Spinal cord (tissue), 10 donors: ENCODE data around the gene C18orf63. TPM values are rescaled to one million over a fixed set of nuclear protein-coding genes. Genes with fewer than 3 reads are reported as not detected.

Source experiments
- DNase-seq, 6 donors: peaks; one replicate each; pipeline versions ENCODE4 v3.0.0 to v3.0.0-alpha.2; 2013 to 2015; ENCODE audit warnings: low spot score in 6 of 6, low read depth in 4 of 6
- H3K27ac ChIP-seq: one replicate; pipeline ENCODE4 v1.5.1; 2013; ENCODE audit warnings: low read depth, low read length, control low read depth
- H3K27me3 ChIP-seq: one replicate; pipeline ENCODE4 v1.6.1; 2013; ENCODE audit warnings: low read length; ENCODE audit not compliant: control insufficient read depth, insufficient read depth
- H3K36me3 ChIP-seq: one replicate; pipeline ENCODE4 v1.6.1; 2013; ENCODE audit warnings: low read length; ENCODE audit not compliant: control insufficient read depth, insufficient read depth
- H3K4me1 ChIP-seq: one replicate; pipeline ENCODE4 v1.6.1; 2013; ENCODE audit warnings: low read length; ENCODE audit not compliant: control insufficient read depth, insufficient read depth
- H3K4me3 ChIP-seq: one replicate; pipeline ENCODE4 v1.5.1; 2013; ENCODE audit warnings: low read depth, low read length, control low read depth
- H3K9me3 ChIP-seq: one replicate; pipeline ENCODE4 v1.6.1; 2013; ENCODE audit warnings: low read length; ENCODE audit not compliant: control insufficient read depth, insufficient read depth
- WGBS: methylation state at CpG from one replicate; pipeline ENCODE4 v1.1.5; 2013; ENCODE audit warnings: missing lambda C conversion rate; ENCODE audit not compliant: insufficient coverage; 5-methylcytosine and 5-hydroxymethylcytosine counted together
- polyA plus RNA-seq, 2 donors: library from polyadenylated mRNA; unstranded; fragments of 120-200 nt; gene quantifications; one replicate each; pipeline ENCODE4 v1.2.1, GENCODE V29; 2013; ENCODE audit not compliant: insufficient read length in 2 of 2
- total RNA-seq, 2 donors: library from RNA; depleted of rRNA in 1 of 2; stranded (reverse); fragments of 120-200 nt in 1 of 2; fragments of >200 nt in 1 of 2; gene quantifications; one replicate each; pipeline versions ENCODE4 v1.2.3 to v1.2.4, GENCODE V29; 2013 to 2014
- donor health status: healthy.

C18orf63 gene
- total and polyA plus RNA-seq, 4 donors, result not detected

GRCh38 chr18:74336656-74337055 is 21.0 kb downstream of the C18orf63 start:
- H3K27me3 ChIP-seq, result no peaks in the 10 kb centered on the region
- H3K4me3 ChIP-seq, result no peak overlapping the region
- H3K4me1 ChIP-seq, result no peaks in the 10 kb centered on the region
- no peaks in the 10 kb centered on the region for H3K36me3 ChIP-seq
- no peak for DNase-seq
- no peaks in the 10 kb centered on the region for H3K9me3 ChIP-seq
- no peak overlapping the region for H3K27ac ChIP-seq

DNA sequence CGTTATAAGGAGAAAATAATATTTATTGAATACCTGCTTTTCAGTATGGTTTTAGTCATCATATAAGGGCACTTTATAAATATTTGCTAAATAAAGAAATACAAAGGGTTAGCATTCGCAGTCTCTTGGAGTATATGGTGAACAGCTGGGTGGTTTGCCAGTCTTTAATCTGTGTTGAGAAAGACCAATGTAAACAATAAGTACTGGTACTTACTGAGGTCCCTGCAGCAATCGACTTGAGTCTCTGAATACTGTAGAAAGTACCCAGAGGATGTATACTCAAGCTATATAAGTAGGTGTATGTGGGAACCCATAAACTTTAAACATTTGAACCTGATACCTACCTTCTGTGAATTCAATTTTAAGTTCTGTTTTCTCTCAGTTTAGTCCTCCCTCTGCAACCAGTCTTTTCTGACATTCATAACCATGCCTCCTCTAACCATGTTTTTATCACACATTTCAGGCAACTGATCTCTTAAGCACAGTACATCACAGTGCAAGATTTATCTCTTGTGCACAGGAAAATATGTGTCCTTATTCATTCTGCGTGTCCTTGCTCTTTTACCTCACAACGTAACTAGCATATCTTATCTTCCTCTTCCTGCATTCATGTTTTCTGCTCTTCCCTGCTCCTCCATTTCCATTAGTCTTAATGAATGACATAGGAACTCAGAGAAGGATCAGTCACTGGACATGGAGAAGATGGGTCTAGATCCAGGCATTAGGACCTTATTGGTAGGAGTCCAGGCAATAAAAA is 21.7 kb downstream of the C18orf63 start:
- Histone ChIP-seq H3K27ac (no peak overlapping the region), H3K4me3 (no peak overlapping the region), H3K27me3 (no peaks in the 10 kb centered on the region), H3K36me3 (no peaks in the 10 kb centered on the region), H3K4me1 (no peaks in the 10 kb centered on the region), H3K9me3 (no peaks in the 10 kb centered on the region)
- WGBS, result no CpG with 5 or more reads among the region's 5 CpGs
- DNase-seq, result no peak

DNA sequence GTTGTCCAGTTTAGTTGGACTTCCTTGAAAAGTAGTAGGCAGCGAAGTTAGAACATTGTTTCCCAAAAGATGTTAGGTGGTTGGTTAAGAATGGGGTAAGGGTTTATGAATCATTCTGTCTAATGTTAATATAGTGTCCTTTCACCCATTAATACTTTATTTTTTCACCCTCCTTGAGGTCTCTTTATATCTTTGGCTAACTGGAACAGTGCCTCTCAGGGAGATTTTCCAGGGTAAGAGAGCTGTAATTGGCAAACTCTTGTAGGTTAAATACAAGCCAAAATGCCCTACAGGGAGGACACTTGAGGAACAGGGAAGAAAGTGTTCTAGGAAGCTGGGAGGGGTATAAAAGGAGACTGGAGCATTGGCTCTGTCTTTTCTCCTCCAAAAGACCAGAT is 22.3 kb downstream of the C18orf63 start:
- no peak overlapping the region for H3K27ac ChIP-seq
- WGBS, result no CpG with 5 or more reads among the region's 1 CpG
- no peak overlapping the region for H3K4me3 ChIP-seq
- no peak for DNase-seq
- H3K4me1 ChIP-seq, result no peaks in the 10 kb centered on the region
- no peaks in the 10 kb centered on the region for H3K9me3 ChIP-seq
- H3K36me3 ChIP-seq, result no peaks in the 10 kb centered on the region
- H3K27me3 ChIP-seq, result no peaks in the 10 kb centered on the region

DNA sequence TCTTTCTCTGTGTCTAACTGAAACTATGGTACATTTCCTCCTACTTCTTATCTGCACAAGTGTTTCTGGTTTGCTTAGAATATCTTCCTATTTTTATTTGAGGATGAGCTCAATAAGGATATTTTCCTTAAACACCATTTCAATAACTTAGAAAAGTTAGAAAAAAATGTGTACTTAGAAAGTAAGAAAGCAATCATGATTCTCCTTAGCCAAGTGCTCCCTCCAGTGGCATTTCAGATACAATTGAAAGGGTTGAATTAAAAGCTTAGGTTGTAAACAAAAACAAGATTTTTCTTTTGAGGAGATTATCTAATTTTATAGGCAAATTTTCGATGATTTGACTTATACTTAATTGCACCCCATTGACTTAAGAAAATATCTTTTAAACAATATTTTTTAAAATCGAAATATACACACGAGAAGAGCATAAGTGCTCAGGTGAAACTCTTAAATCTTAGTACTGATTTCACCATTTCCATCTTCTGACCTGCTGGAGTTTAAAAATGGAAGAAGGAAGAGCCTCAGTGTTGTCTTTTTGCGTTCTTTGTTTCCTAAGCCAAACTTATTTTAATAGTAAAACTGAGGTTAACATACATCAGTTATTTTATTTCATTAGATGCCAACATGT is 26.9 kb downstream of the C18orf63 start:
- Histone ChIP-seq H3K27ac (no peak overlapping the region), H3K27me3 (no peaks in the 10 kb centered on the region), H3K4me1 (no peaks in the 10 kb centered on the region), H3K36me3 (no peaks in the 10 kb centered on the region), H3K9me3 (no peaks in the 10 kb centered on the region), H3K4me3 (no peak overlapping the region)
- peak; percentile 21 to 91 (median 58) for DNase-seq
- WGBS, result no CpG with 5 or more reads among the region's 4 CpGs

- Histone ChIP-seq H3K4me1 (no peaks in the 10 kb centered on the region), H3K27me3 (no peaks in the 10 kb centered on the region), H3K36me3 (no peaks in the 10 kb centered on the region), H3K9me3 (no peaks in the 10 kb centered on the region), H3K4me3 (no peak overlapping the region), H3K27ac (no peak overlapping the region)
- DNase-seq, result no peak
Observed at GRCh38 chr18:74346206-74346605, 30.6 kb downstream of the C18orf63 start.

- WGBS, result no CpG with 5 or more reads among the region's 2 CpGs
- no peaks in the 10 kb centered on the region for H3K27me3 ChIP-seq
Observed at GRCh38 chr18:74348581-74348980, 32.9 kb downstream of the C18orf63 start.

DNA sequence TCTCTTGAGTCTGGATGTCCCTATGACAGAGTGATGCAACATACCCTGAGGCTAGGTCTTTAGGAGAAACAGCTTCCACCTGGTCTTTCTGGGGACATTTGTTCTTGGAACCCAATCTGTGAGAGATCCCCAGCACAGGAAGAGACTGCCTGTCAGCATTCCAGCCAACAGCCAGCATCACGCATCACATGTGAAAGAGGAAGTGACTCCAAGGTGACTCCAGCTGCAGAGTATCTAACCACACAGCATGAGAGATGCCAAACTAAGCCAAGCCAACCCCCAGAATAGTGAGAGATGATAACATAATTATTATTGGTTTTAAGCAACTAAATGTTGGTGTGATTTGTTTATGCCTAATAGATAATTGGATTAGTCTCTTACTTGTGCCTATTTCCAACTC is 35.7 kb downstream of the C18orf63 start:
- no peaks in the 10 kb centered on the region for H3K36me3 ChIP-seq
- no peaks in the 10 kb centered on the region for H3K4me1 ChIP-seq
- no peaks in the 10 kb centered on the region for H3K9me3 ChIP-seq
- H3K4me3 ChIP-seq, result no peak overlapping the region
- no peaks in the 10 kb centered on the region for H3K27me3 ChIP-seq
- no peak for DNase-seq
- H3K27ac ChIP-seq, result no peak overlapping the region
- no CpG with 5 or more reads among the region's 1 CpG for WGBS

More at GRCh38 chr18:74348581-74348980, 32.9 kb downstream of the C18orf63 start:
- DNase-seq, result no peak
- no peak overlapping the region for H3K27ac ChIP-seq
- H3K4me3 ChIP-seq, result no peak overlapping the region
- H3K9me3 ChIP-seq, result no peaks in the 10 kb centered on the region
- H3K36me3 ChIP-seq, result no peaks in the 10 kb centered on the region
- H3K4me1 ChIP-seq, result no peaks in the 10 kb centered on the region

DNA sequence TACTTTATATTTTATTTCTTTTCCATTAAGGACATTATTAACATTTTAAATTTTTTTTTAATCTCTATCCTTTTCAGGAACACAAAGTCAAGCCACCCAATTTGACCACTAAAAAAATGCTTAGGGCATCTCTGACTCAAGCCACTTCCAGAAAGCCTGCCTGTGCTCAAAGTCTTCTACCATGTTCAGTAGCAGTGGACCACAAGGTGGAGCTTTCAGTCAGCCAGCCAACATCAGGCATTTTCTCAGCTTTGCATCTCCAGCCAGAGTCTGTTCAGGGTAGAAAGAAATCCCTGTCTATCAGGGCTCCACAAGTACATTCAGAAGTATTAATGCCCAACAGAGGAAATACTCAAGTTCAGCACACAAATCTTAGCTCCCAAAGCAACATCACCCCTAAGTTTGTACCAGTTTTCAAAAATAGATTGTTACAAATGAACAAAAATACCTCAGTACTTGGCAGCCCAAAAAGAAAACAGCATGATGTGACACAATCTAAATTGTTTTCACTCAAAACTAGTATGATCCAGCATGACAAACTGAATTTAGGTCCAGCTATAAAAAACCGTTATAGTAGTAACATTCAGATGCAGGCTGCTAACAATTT is 37.6 kb downstream of the C18orf63 start:
- Histone ChIP-seq H3K9me3 (no peaks in the 10 kb centered on the region), H3K4me3 (no peak overlapping the region), H3K27me3 (no peaks in the 10 kb centered on the region), H3K36me3 (no peaks in the 10 kb centered on the region), H3K27ac (no peak overlapping the region), H3K4me1 (peaks cover 2% of the 10 kb centered on the region)
- WGBS, result no CpG with 5 or more reads among the region's 1 CpG
- peak; percentile 59 to 96 (median 74) for DNase-seq

GRCh38 chr18:74356959-74357358 is 41.3 kb downstream of the C18orf63 start:
- Histone ChIP-seq H3K27ac (no peak overlapping the region), H3K36me3 (no peaks in the 10 kb centered on the region), H3K9me3 (no peaks in the 10 kb centered on the region), H3K4me1 (peaks cover 2% of the 10 kb centered on the region), H3K27me3 (no peaks in the 10 kb centered on the region), H3K4me3 (no peak overlapping the region)
- WGBS, result no CpG with 5 or more reads among the region's 1 CpG
- no peak for DNase-seq
